ENCODE results near the gene PTGFR.

DNA sequence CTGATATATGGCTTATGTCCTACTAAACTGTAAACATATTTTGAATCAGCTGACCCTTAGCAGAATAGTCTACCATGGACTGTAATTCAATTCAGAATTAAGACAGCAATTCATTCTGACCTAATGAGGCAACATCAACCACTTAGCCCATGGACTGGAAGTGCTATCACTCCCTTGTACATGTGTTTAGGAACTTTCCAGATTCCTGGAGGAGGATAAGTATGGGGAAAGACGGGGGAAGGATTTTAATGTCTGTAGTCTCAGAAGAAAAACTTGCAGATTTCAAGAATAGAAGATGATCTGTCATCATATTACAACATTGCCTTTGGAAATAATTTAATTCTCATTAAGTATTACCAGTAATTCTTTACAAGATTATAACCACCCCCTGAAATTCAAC lies 56.3 kb downstream of the PTGFR start:
- TF ChIP-seq, protein P1, sequence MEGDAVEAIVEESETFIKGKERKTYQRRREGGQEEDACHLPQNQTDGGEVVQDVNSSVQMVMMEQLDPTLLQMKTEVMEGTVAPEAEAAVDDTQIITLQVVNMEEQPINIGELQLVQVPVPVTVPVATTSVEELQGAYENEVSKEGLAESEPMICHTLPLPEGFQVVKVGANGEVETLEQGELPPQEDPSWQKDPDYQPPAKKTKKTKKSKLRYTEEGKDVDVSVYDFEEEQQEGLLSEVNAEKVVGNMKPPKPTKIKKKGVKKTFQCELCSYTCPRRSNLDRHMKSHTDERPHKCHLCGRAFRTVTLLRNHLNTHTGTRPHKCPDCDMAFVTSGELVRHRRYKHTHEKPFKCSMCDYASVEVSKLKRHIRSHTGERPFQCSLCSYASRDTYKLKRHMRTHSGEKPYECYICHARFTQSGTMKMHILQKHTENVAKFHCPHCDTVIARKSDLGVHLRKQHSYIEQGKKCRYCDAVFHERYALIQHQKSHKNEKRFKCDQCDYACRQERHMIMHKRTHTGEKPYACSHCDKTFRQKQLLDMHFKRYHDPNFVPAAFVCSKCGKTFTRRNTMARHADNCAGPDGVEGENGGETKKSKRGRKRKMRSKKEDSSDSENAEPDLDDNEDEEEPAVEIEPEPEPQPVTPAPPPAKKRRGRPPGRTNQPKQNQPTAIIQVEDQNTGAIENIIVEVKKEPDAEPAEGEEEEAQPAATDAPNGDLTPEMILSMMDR (conservative IDR thresholded peaks at IDR 0.05; ENCODE audit: low read depth, low read length): no peak
- TF ChIP-seq EZH2 (IDR thresholded peaks at IDR 0.05; ENCODE audit: borderline replicate concordance, low read depth, low read length, poor library complexity, severe bottlenecking): no peak

Measured in A673 (cell line).